ENCODE measurements around the gene MAGI1.

Gene MAGI1

DNA sequence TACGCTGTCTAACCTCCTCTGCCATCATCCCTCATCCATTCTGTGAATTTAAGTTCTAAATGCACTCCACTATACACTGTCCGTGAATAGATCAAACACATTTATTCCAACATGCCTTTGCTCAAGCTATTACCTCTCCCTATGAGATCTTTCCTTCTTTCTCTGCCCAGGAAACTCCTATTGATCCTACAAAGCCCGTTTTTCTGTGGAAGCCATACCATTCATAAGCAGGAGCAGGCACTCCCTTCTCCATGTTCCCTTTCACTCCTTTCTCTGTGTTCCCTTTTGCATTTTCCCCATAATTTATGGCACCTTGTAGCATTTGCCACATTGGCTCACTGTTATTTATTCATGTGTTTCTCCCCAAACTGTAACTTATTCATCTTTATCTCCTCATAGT is 501.6 kb downstream of the MAGI1 start:
- 91% methylated on average over 3 of the region's 3 CpGs for WGBS
- H3K4me2 ChIP-seq (ENCODE audit: low read length, poor library complexity, severe bottlenecking): no peak overlapping the region
- no peak for DNase-seq
- no peak overlapping the region for H3K4me3 ChIP-seq (ENCODE audit: insufficient read depth in 1 of 2, low read depth in 1 of 2, low read length in 2 of 2)
- no peak overlapping the region for H3K27ac ChIP-seq (ENCODE audit: low read length, poor library complexity, severe bottlenecking)
- no peak overlapping the region for H2BK15ac ChIP-seq (ENCODE audit: low read depth, poor library complexity, severe bottlenecking)
- H4K8ac ChIP-seq (ENCODE audit: low read length): no peak overlapping the region
- H2AFZ ChIP-seq (ENCODE audit: low read depth, low read length): no peak overlapping the region
- H3K36me3 ChIP-seq (ENCODE audit: control insufficient read depth in 1 of 2, insufficient read depth in 2 of 2, low read depth in 1 of 2, low read length in 2 of 2): no peaks in the 10 kb centered on the region
- no peak overlapping the region for H4K91ac ChIP-seq (ENCODE audit: low read length)
- H3K4me1 ChIP-seq (ENCODE audit: control insufficient read depth, insufficient read depth, low read depth, low read length): no peaks in the 10 kb centered on the region
- H3K9ac ChIP-seq (ENCODE audit: low read length): no peak overlapping the region
- no peak overlapping the region for H2BK5ac ChIP-seq (ENCODE audit: low read depth, low read length, poor library complexity, severe bottlenecking)
- no peak overlapping the region for H2BK120ac ChIP-seq (ENCODE audit: low read depth, low read length)
- no peak overlapping the region for H3K14ac ChIP-seq (ENCODE audit: low read length in 2 of 2)
- no peaks in the 10 kb centered on the region for H3K27me3 ChIP-seq (ENCODE audit: control insufficient read depth in 1 of 2, insufficient read depth in 1 of 2, low read length in 2 of 2)
- H3K4ac ChIP-seq (ENCODE audit: low read depth in 1 of 2, low read length in 2 of 2): no peak overlapping the region
- no peak overlapping the region for H2AK5ac ChIP-seq (ENCODE audit: low read length, severe bottlenecking)
- no peak overlapping the region for H2BK12ac ChIP-seq (ENCODE audit: low read length in 2 of 2)
- no peaks in the 10 kb centered on the region for H3K9me3 ChIP-seq (ENCODE audit: control insufficient read depth, low read length)
- H3K23ac ChIP-seq (ENCODE audit: low read length in 2 of 2): no peak overlapping the region
- H3K18ac ChIP-seq (ENCODE audit: low read depth in 1 of 2, low read length in 2 of 2): no peak overlapping the region
- peaks cover 8% of the 10 kb centered on the region for H3K79me1 ChIP-seq (replicated peaks; ENCODE audit: low read length, poor library complexity, severe bottlenecking)

DNA sequence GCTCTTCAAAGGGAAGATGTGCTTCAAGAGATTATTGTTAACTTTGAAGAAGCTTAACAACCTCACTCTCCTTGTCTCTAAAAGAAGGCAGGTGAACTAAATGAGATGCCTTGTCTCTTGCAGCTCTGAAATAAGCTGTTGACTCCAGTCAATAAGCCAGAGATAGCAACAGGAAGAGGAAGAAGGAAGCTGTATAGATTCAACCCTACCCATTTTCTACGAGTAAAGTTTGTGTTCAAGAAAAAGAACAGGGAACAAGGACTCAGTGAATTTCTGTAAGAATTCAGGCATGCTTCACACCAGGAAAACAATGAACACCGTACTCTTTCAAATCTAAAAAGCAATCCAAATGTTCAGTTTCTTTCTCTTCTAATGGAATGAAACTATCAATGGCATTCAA is 503.5 kb downstream of the MAGI1 start:
- Histone ChIP-seq H3K18ac (ENCODE audit: low read depth in 1 of 2, low read length in 2 of 2) (no peak overlapping the region), H3K9me3 (ENCODE audit: control insufficient read depth, low read length) (no peaks in the 10 kb centered on the region), H3K36me3 (ENCODE audit: control insufficient read depth in 1 of 2, insufficient read depth in 2 of 2, low read depth in 1 of 2, low read length in 2 of 2) (no peaks in the 10 kb centered on the region), H2BK12ac (ENCODE audit: low read length in 2 of 2) (no peak overlapping the region), H3K4me2 (ENCODE audit: low read length, poor library complexity, severe bottlenecking) (no peak overlapping the region), H2BK120ac (ENCODE audit: low read depth, low read length) (no peak overlapping the region), H3K4me3 (ENCODE audit: insufficient read depth in 1 of 2, low read depth in 1 of 2, low read length in 2 of 2) (no peak overlapping the region), H3K9ac (ENCODE audit: low read length) (no peak overlapping the region), H4K91ac (ENCODE audit: low read length) (no peak overlapping the region), H4K8ac (ENCODE audit: low read length) (no peak overlapping the region), H3K79me1 (replicated peaks; ENCODE audit: low read length, poor library complexity, severe bottlenecking) (peaks cover 8% of the 10 kb centered on the region), H2AK5ac (ENCODE audit: low read length, severe bottlenecking) (no peak overlapping the region), H3K23ac (ENCODE audit: low read length in 2 of 2) (no peak overlapping the region), H3K4ac (ENCODE audit: low read depth in 1 of 2, low read length in 2 of 2) (no peak overlapping the region), H3K27me3 (ENCODE audit: control insufficient read depth in 1 of 2, insufficient read depth in 1 of 2, low read length in 2 of 2) (no peaks in the 10 kb centered on the region), H2BK5ac (ENCODE audit: low read depth, low read length, poor library complexity, severe bottlenecking) (no peak overlapping the region), H3K27ac (ENCODE audit: low read length, poor library complexity, severe bottlenecking) (no peak overlapping the region), H3K4me1 (ENCODE audit: control insufficient read depth, insufficient read depth, low read depth, low read length) (no peaks in the 10 kb centered on the region), H2BK15ac (ENCODE audit: low read depth, poor library complexity, severe bottlenecking) (no peak overlapping the region), H2AFZ (ENCODE audit: low read depth, low read length) (no peak overlapping the region), H3K14ac (ENCODE audit: low read length in 2 of 2) (no peak overlapping the region)
- WGBS: 100% methylated on average over 1 of the region's 2 CpGs
- DNase-seq: no peak

DNA sequence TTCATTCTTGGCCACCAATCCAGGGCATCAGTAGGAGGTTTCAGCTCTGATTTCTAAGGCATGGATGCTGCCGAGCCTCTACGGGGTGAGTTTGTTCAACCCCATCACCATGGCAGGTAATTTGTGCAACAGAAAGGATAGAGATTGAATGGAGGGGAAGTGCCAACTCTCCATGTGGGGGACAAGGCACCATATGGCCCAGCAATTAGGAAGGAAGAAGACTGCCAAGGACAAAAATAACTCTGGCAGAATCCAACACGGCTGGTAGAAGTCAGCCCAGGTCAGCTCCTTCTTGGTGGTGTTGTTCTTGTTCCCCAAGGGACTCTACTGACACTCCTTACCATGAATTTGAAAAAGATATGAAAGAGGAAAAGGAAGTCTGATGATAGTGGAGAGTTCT is 503.9 kb downstream of the MAGI1 start:
- no peaks in the 10 kb centered on the region for H3K4me1 ChIP-seq (ENCODE audit: control insufficient read depth, insufficient read depth, low read depth, low read length)
- H3K4me2 ChIP-seq (ENCODE audit: low read length, poor library complexity, severe bottlenecking): no peak overlapping the region
- no peak overlapping the region for H3K14ac ChIP-seq (ENCODE audit: low read length in 2 of 2)
- H3K9me3 ChIP-seq (ENCODE audit: control insufficient read depth, low read length): no peaks in the 10 kb centered on the region
- H4K91ac ChIP-seq (ENCODE audit: low read length): no peak overlapping the region
- H3K36me3 ChIP-seq (ENCODE audit: control insufficient read depth in 1 of 2, insufficient read depth in 2 of 2, low read depth in 1 of 2, low read length in 2 of 2): no peaks in the 10 kb centered on the region
- no peak overlapping the region for H3K27ac ChIP-seq (ENCODE audit: low read length, poor library complexity, severe bottlenecking)
- H4K8ac ChIP-seq (ENCODE audit: low read length): no peak overlapping the region
- H3K18ac ChIP-seq (ENCODE audit: low read depth in 1 of 2, low read length in 2 of 2): no peak overlapping the region
- no peak overlapping the region for H3K23ac ChIP-seq (ENCODE audit: low read length in 2 of 2)
- 90% methylated on average over 3 of the region's 3 CpGs for WGBS
- no peak overlapping the region for H2BK15ac ChIP-seq (ENCODE audit: low read depth, poor library complexity, severe bottlenecking)
- no peak overlapping the region for H3K9ac ChIP-seq (ENCODE audit: low read length)
- no peak overlapping the region for H3K4me3 ChIP-seq (ENCODE audit: insufficient read depth in 1 of 2, low read depth in 1 of 2, low read length in 2 of 2)
- H3K4ac ChIP-seq (ENCODE audit: low read depth in 1 of 2, low read length in 2 of 2): no peak overlapping the region
- H2BK120ac ChIP-seq (ENCODE audit: low read depth, low read length): no peak overlapping the region
- no peak overlapping the region for H2AFZ ChIP-seq (ENCODE audit: low read depth, low read length)
- H3K27me3 ChIP-seq (ENCODE audit: control insufficient read depth in 1 of 2, insufficient read depth in 1 of 2, low read length in 2 of 2): no peaks in the 10 kb centered on the region
- H2AK5ac ChIP-seq (ENCODE audit: low read length, severe bottlenecking): no peak overlapping the region
- no peak for DNase-seq
- H2BK12ac ChIP-seq (ENCODE audit: low read length in 2 of 2): no peak overlapping the region
- peaks cover 8% of the 10 kb centered on the region for H3K79me1 ChIP-seq (replicated peaks; ENCODE audit: low read length, poor library complexity, severe bottlenecking)
- H2BK5ac ChIP-seq (ENCODE audit: low read depth, low read length, poor library complexity, severe bottlenecking): no peak overlapping the region

DNA sequence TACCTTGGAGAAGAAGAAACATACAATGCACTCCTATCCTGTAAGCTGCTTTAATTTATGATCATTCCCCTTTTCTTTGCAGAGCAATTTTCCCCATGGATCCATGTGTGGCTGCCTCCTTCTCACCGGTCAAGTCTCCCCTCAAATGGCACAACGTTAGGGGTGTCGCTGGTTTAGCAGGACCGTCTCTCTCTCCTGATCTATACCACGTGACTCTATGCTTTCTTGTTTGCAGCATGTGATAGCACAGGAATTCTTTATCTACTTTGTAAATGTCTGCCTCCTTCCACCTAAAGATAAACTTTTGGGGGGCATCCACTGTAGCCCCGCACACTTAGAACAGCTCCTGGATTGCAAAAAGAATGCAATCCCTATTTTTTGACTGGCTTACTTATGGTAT is 506.0 kb downstream of the MAGI1 start:
- Histone ChIP-seq H2AK5ac (ENCODE audit: low read length, severe bottlenecking) (no peak overlapping the region), H2AFZ (ENCODE audit: low read depth, low read length) (no peak overlapping the region), H3K18ac (ENCODE audit: low read depth in 1 of 2, low read length in 2 of 2) (no peak overlapping the region), H3K4ac (ENCODE audit: low read depth in 1 of 2, low read length in 2 of 2) (no peak overlapping the region), H3K27me3 (ENCODE audit: control insufficient read depth in 1 of 2, insufficient read depth in 1 of 2, low read length in 2 of 2) (no peaks in the 10 kb centered on the region), H3K4me1 (ENCODE audit: control insufficient read depth, insufficient read depth, low read depth, low read length) (no peaks in the 10 kb centered on the region), H3K14ac (ENCODE audit: low read length in 2 of 2) (no peak overlapping the region), H2BK120ac (ENCODE audit: low read depth, low read length) (no peak overlapping the region), H3K36me3 (ENCODE audit: control insufficient read depth in 1 of 2, insufficient read depth in 2 of 2, low read depth in 1 of 2, low read length in 2 of 2) (no peaks in the 10 kb centered on the region), H3K27ac (ENCODE audit: low read length, poor library complexity, severe bottlenecking) (no peak overlapping the region), H3K4me3 (ENCODE audit: insufficient read depth in 1 of 2, low read depth in 1 of 2, low read length in 2 of 2) (no peak overlapping the region), H3K9ac (ENCODE audit: low read length) (no peak overlapping the region), H4K8ac (ENCODE audit: low read length) (no peak overlapping the region), H2BK12ac (ENCODE audit: low read length in 2 of 2) (no peak overlapping the region), H3K9me3 (ENCODE audit: control insufficient read depth, low read length) (no peaks in the 10 kb centered on the region), H3K4me2 (ENCODE audit: low read length, poor library complexity, severe bottlenecking) (no peak overlapping the region), H3K23ac (ENCODE audit: low read length in 2 of 2) (no peak overlapping the region), H4K91ac (ENCODE audit: low read length) (no peak overlapping the region), H2BK5ac (ENCODE audit: low read depth, low read length, poor library complexity, severe bottlenecking) (no peak overlapping the region), H3K79me1 (replicated peaks; ENCODE audit: low read length, poor library complexity, severe bottlenecking) (peaks cover 5% of the 10 kb centered on the region), H2BK15ac (ENCODE audit: low read depth, poor library complexity, severe bottlenecking) (no peak overlapping the region)
- no peak for DNase-seq
- WGBS: 95% methylated on average over 5 of the region's 6 CpGs
